Endothelial cell of umbilical vein (primary cell): ENCODE data around the gene HOOK2.

Source experiments
- CTCF ChIP-seq, 2 donors: IDR thresholded peaks; 1 replicate in 1 of 2; 2 replicates in 1 of 2; pipeline ENCODE4 v1.5.1; 2011; ENCODE audit warnings: low read length in 2 of 2, mild to moderate bottlenecking in 2 of 2, moderate library complexity in 2 of 2, control low read depth in 1 of 2, inconsistent platforms in 1 of 2, low read depth in 1 of 2; ENCODE audit not compliant: insufficient read depth in 1 of 2; ENCODE audit errors: extremely low read depth in 1 of 2
- EZH2 ChIP-seq: IDR thresholded peaks from 2 replicates; pipeline ENCODE4 v1.6.1; 2012; ENCODE audit warnings: borderline replicate concordance, low read depth, mild to moderate bottlenecking, moderate library complexity, low read length, inconsistent platforms; ENCODE audit not compliant: severe bottlenecking
- FOS ChIP-seq: IDR thresholded peaks from 2 replicates; pipeline ENCODE4 v1.6.1; 2011; ENCODE audit warnings: mild to moderate bottlenecking, low read length, moderate library complexity, borderline replicate concordance; ENCODE audit not compliant: insufficient read depth
- GATA2 ChIP-seq: IDR thresholded peaks from 2 replicates; pipeline ENCODE4 v1.7.0; 2011; ENCODE audit warnings: low read depth, mild to moderate bottlenecking, moderate library complexity, mixed read lengths, low read length; ENCODE audit not compliant: insufficient read length, insufficient read depth
- JUN ChIP-seq: IDR thresholded peaks from 2 replicates; pipeline ENCODE4 v1.6.1; 2011; ENCODE audit warnings: borderline replicate concordance, low read depth; ENCODE audit not compliant: insufficient read length, insufficient read depth
- MAX ChIP-seq: IDR thresholded peaks from 2 replicates; pipeline ENCODE4 v1.6.1; 2011; ENCODE audit not compliant: insufficient read depth, insufficient read length
- MYC ChIP-seq: IDR thresholded peaks from one replicate; pipeline ENCODE4 v1.6.1; 2011; ENCODE audit warnings: mild to moderate bottlenecking, low read depth, low read length
- POLR2A ChIP-seq: IDR thresholded peaks from 2 replicates; pipeline ENCODE4 v1.6.1; 2012; ENCODE audit warnings: low read depth, mild to moderate bottlenecking, control low read depth, low read length
- POLR2AphosphoS5 ChIP-seq: IDR thresholded peaks from 2 replicates; pipeline ENCODE4 v1.6.1; 2012; ENCODE audit warnings: low read depth, mild to moderate bottlenecking, control low read depth, low read length, moderate library complexity; ENCODE audit not compliant: insufficient read depth

GRCh38 chr19:12774588-12775555 is at the start of gene HOOK2:
- TF ChIP-seq CTCF (IDR thresholded peaks at IDR 0.05; ENCODE audit: extremely low read depth in 1 of 2, insufficient read depth in 1 of 2, low read depth in 1 of 2, low read length in 2 of 2) (no peak), EZH2 (no peak), POLR2AphosphoS5 (no peak), POLR2A (peak; percentile 28), GATA2 (no peak), MYC (no peak), FOS (no peak), MAX (no peak), JUN (no peak)
